Measurements from ENCODE around the gene FAM89B.

The FAM89B gene

GRCh38 chr11:65539744-65540289, 32.5 kb upstream of the FAM89B start:
- no peak for DNase-seq

GRCh38 chr11:65540290-65541092, 31.8 kb upstream of the FAM89B start:
- peak; percentile 97 for DNase-seq

- no peak for DNase-seq
These were observed 31.0 kb upstream of the FAM89B start for GRCh38 chr11:65541093-65541982.

GRCh38 chr11:65542738-65543390, 29.5 kb upstream of the FAM89B start:
- no peak for DNase-seq

- DNase-seq: no peak
These were observed 26.5 kb upstream of the FAM89B start for GRCh38 chr11:65545853-65546216.

GRCh38 chr11:65546217-65546958, 25.9 kb upstream of the FAM89B start:
- DNase-seq: peak; percentile 95

- no peak for DNase-seq
These were observed 24.8 kb upstream of the FAM89B start for GRCh38 chr11:65547446-65548125.

- DNase-seq: no peak
These were observed 23.9 kb upstream of the FAM89B start for GRCh38 chr11:65548395-65548794.

GRCh38 chr11:65549096-65549495, 23.2 kb upstream of the FAM89B start:
- no peak for DNase-seq

GRCh38 chr11:65551572-65552387, 20.6 kb upstream of the FAM89B start:
- no peak for DNase-seq

- no peak for DNase-seq
These were observed 19.9 kb upstream of the FAM89B start for GRCh38 chr11:65552388-65552951.

- peak; percentile 77 for DNase-seq
These were observed 18.9 kb upstream of the FAM89B start for GRCh38 chr11:65553301-65554001.

- no peak for DNase-seq
These were observed 18.1 kb upstream of the FAM89B start for GRCh38 chr11:65554057-65554818.

- DNase-seq: no peak
These were observed 17.4 kb upstream of the FAM89B start for GRCh38 chr11:65554842-65555430.

- DNase-seq: peak; percentile 88
These were observed 16.6 kb upstream of the FAM89B start for GRCh38 chr11:65555693-65556231.

GRCh38 chr11:65556470-65557279, 15.7 kb upstream of the FAM89B start:
- no peak for DNase-seq

GRCh38 chr11:65557280-65558001, 14.9 kb upstream of the FAM89B start:
- no peak for DNase-seq
